HEK293 (cell line): ENCODE results near the gene TMCO5A.

ENCODE experiments used
- CTCF ChIA-PET: fragments of 350-600 bp; formaldehyde crosslinking; extraction: SDS; loops from one replicate; lab custom pipeline; 2021; ENCODE audit warnings: antibody characterized with exemption; lab: Yijun Ruan, JAX
- POLR2A ChIA-PET: fragments of 300-600 bp; formaldehyde crosslinking; extraction: SDS; loops from one replicate; lab custom pipeline; 2020; ENCODE audit warnings: antibody characterized with exemption, inconsistent platforms; lab: Yijun Ruan, JAX
- H3K27ac ChIP-seq: fragments of 200-500 bp; sonication (Bioruptor generic); 2 replicates; pipeline ENCODE4 v1.5.1; 2014; ENCODE audit warnings: low read depth, low read length, control low read depth, inconsistent platforms; ENCODE audit errors: extremely low read depth
- H3K36me3 ChIP-seq, 2 experiments: fragments of 200-500 bp in 1 of 2; sonication (Bioruptor generic) in 1 of 2; 1 replicate in 1 of 2; 2 replicates in 1 of 2; pipeline ENCODE4 v1.5.1; 2014 to 2017; ENCODE audit warnings: inconsistent platforms in 2 of 2, low read length in 2 of 2; ENCODE audit not compliant: control insufficient read depth in 2 of 2, insufficient read depth in 1 of 2
- H3K4me1 ChIP-seq: fragments of 200-500 bp; sonication (Bioruptor generic); 2 replicates; pipeline ENCODE4 v1.5.1; 2014; ENCODE audit warnings: mild to moderate bottlenecking, low read length, inconsistent platforms; ENCODE audit not compliant: control insufficient read depth, insufficient read depth
- H3K4me3 ChIP-seq: 2 replicates; pipeline ENCODE4 v1.5.1; 2011; ENCODE audit warnings: low read depth, mild to moderate bottlenecking, control low read depth, low read length, moderate library complexity
- H3K9me3 ChIP-seq: fragments of 200-500 bp; sonication (Bioruptor generic); 2 replicates; pipeline ENCODE4 v1.5.1; 2014; ENCODE audit warnings: low read depth, low read length, inconsistent platforms; ENCODE audit not compliant: control insufficient read depth, insufficient read depth
- KLF10 ChIP-seq: fragments of 450-650 bp; IDR thresholded peaks from 2 replicates; pipeline ENCODE4 v1.5.1; 2018; ENCODE audit warnings: missing biosample characterization, mild to moderate bottlenecking, missing genetic modification characterization
- PRDM1 ChIP-seq: fragments of 450-650 bp; formaldehyde crosslinking; IDR thresholded peaks from 2 replicates; pipeline ENCODE4; 2016; ENCODE audit warnings: missing biosample characterization, missing genetic modification characterization
- ZBTB21 ChIP-seq: fragments of 450-650 bp; formaldehyde crosslinking; IDR thresholded peaks from 2 replicates; pipeline ENCODE4 v1.5.1; 2017; ENCODE audit warnings: missing biosample characterization, missing genetic modification characterization
- ZNF10 ChIP-seq: fragments of 450-650 bp; formaldehyde crosslinking; IDR thresholded peaks from 2 replicates; pipeline ENCODE4 v1.5.1; 2017; ENCODE audit warnings: missing biosample characterization, missing genetic modification characterization
- ZNF223 ChIP-seq: fragments of 450-650 bp; formaldehyde crosslinking; IDR thresholded peaks from 2 replicates; pipeline ENCODE4 v1.5.1; 2016; ENCODE audit warnings: missing biosample characterization, missing genetic modification characterization
- ZNF266 ChIP-seq: fragments of 450-650 bp; formaldehyde crosslinking; IDR thresholded peaks from 2 replicates; pipeline ENCODE4 v1.5.1; 2016; ENCODE audit warnings: missing biosample characterization, missing genetic modification characterization, low read depth
- ZNF501 ChIP-seq: fragments of 450-650 bp; formaldehyde crosslinking; IDR thresholded peaks from 2 replicates; pipeline ENCODE4 v1.5.1; 2016; ENCODE audit warnings: missing biosample characterization, missing genetic modification characterization
- ZNF510 ChIP-seq: fragments of 450-650 bp; formaldehyde crosslinking; IDR thresholded peaks from 2 replicates; pipeline ENCODE4 v1.5.1; 2018; ENCODE audit warnings: mild to moderate bottlenecking, missing genetic modification characterization, missing biosample characterization; ENCODE audit not compliant: insufficient replicate concordance
- ZNF544 ChIP-seq: fragments of 450-650 bp; formaldehyde crosslinking; IDR thresholded peaks from 2 replicates; pipeline ENCODE4 v1.5.0; 2017; ENCODE audit warnings: missing biosample characterization, missing genetic modification characterization
- ZNF555 ChIP-seq: fragments of 450-650 bp; formaldehyde crosslinking; conservative IDR thresholded peaks from 2 replicates; pipeline ENCODE4 v1.5.1; 2017; ENCODE audit warnings: missing biosample characterization, mild to moderate bottlenecking, missing genetic modification characterization, inconsistent platforms
- ZNF558 ChIP-seq: fragments of 450-650 bp; formaldehyde crosslinking; IDR thresholded peaks from 2 replicates; pipeline ENCODE4 v1.5.1; 2016; ENCODE audit warnings: missing biosample characterization, missing genetic modification characterization
- ZNF670 ChIP-seq: fragments of 450-650 bp; formaldehyde crosslinking; IDR thresholded peaks from 2 replicates; pipeline ENCODE4 v1.5.1; 2016; ENCODE audit warnings: missing biosample characterization, missing genetic modification characterization, low read depth
- ZNF768 ChIP-seq: fragments of 450-650 bp; formaldehyde crosslinking; IDR thresholded peaks from 2 replicates; pipeline ENCODE4 v1.5.1; 2018; ENCODE audit warnings: missing biosample characterization, mild to moderate bottlenecking, missing genetic modification characterization
- TF ChIP-seq, protein P1 (sequence below): fragments of 450-650 bp; formaldehyde crosslinking; IDR thresholded peaks from 2 replicates; pipeline ENCODE4 v1.5.1; 2016; ENCODE audit warnings: missing biosample characterization, missing genetic modification characterization, borderline replicate concordance
- TF ChIP-seq, protein P2 (sequence below): fragments of 450-650 bp; formaldehyde crosslinking; IDR thresholded peaks from 2 replicates; pipeline ENCODE4 v1.5.1; 2016; ENCODE audit warnings: missing biosample characterization, missing genetic modification characterization
- TF ChIP-seq, protein P3 (sequence below): sonication (generic); formaldehyde crosslinking; IDR thresholded peaks from 2 replicates; pipeline ENCODE4 v1.8.1; 2022; ENCODE audit warnings: mild to moderate bottlenecking, moderate library complexity, missing genetic modification reagents
- TF ChIP-seq, protein P4 (sequence below): fragments of 450-650 bp; formaldehyde crosslinking; IDR thresholded peaks from 2 replicates; pipeline ENCODE4 v1.5.1; 2017; ENCODE audit warnings: missing biosample characterization, missing genetic modification characterization
- TF ChIP-seq, protein P5 (sequence below): fragments of 450-650 bp; formaldehyde crosslinking; IDR thresholded peaks from 2 replicates; pipeline ENCODE4 v1.5.1; 2016; ENCODE audit warnings: missing biosample characterization, missing genetic modification characterization

The TMCO5A gene

DNA sequence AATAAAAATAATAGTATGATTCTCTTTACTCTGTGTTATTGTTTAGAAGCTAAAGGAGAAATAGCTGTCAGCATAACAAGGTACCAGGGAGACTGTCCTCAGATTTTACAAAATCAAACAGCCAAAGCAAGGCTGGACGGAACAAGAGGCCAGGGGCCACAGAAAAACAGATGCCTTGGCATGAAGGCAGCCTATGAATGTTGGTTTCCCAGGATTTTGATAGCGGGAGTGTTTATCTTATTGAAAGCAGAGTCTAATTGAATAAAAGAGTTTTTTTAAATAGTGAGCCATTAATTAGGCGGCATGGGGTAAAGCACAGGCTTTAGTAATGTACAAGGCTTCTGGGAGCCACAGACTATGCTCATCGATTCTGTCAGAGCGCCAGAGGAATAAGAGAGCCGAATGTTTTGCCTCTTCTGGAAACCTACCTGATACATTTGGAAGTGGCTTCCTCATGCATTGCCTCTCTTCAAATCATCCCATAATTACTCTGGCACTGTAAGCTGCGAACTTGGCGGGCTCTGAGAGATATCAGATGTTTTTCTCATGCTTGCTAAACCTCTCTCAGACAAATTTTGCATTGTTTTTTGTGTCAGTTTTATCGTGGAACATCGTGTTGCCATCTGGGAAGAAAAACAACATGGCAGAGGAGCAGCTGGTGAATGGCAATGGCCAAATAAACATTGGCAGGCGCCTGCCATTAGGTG is 30.4 kb upstream of the TMCO5A start (continued):
- no peak for TF ChIP-seq ZNF266 (tag by site-specific recombination)
- TF ChIP-seq ZNF670 (tag by site-specific recombination): no peak
- TF ChIP-seq ZNF544 (tag by site-specific recombination): no peak
- no peak for TF ChIP-seq ZBTB21 (tag by site-specific recombination)
- no peak for TF ChIP-seq ZNF510 (tag by site-specific recombination)
- TF ChIP-seq ZNF768: no peak
- TF ChIP-seq, protein P1, sequence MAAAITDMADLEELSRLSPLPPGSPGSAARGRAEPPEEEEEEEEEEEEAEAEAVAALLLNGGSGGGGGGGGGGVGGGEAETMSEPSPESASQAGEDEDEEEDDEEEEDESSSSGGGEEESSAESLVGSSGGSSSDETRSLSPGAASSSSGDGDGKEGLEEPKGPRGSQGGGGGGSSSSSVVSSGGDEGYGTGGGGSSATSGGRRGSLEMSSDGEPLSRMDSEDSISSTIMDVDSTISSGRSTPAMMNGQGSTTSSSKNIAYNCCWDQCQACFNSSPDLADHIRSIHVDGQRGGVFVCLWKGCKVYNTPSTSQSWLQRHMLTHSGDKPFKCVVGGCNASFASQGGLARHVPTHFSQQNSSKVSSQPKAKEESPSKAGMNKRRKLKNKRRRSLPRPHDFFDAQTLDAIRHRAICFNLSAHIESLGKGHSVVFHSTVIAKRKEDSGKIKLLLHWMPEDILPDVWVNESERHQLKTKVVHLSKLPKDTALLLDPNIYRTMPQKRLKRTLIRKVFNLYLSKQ: no peak
- no peak for TF ChIP-seq ZNF558

DNA sequence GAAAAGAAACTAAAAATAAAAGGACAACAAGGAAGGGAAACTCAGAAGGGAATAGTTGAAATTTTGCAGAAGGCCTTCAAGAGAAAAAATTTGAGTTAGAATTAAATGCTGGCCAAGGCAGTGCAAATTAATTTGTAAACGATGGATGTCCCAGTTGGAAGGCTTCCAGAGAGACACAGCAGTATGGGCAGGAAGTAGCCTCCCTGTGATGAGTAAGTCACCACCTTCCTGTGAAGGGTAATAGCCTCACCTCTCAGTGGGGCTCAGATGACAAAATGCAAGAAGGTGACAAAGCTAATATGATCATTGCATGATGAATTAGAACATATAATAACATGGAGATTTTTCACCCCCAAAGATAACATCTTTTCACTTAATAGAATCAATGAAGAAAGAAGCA is 27.3 kb upstream of the TMCO5A start:
- ChIA-PET CTCF (no interaction called here), POLR2A (no interaction called here)
- H3K9me3 ChIP-seq: no peaks in the 10 kb centered on the region
- no peaks in the 10 kb centered on the region for H3K4me1 ChIP-seq
- no peak overlapping the region for H3K27ac ChIP-seq
- H3K36me3 ChIP-seq: no peaks in the 10 kb centered on the region
- H3K4me3 ChIP-seq: no peak overlapping the region
- TF ChIP-seq ZNF223 (no peak), ZNF501 (tag by site-specific recombination) (no peak), ZNF555 (tag by site-specific recombination) (no peak), ZNF10 (tag by site-specific recombination) (no peak), PRDM1 (no peak), KLF10 (tag by site-specific recombination) (no peak)
- TF ChIP-seq, protein P2, sequence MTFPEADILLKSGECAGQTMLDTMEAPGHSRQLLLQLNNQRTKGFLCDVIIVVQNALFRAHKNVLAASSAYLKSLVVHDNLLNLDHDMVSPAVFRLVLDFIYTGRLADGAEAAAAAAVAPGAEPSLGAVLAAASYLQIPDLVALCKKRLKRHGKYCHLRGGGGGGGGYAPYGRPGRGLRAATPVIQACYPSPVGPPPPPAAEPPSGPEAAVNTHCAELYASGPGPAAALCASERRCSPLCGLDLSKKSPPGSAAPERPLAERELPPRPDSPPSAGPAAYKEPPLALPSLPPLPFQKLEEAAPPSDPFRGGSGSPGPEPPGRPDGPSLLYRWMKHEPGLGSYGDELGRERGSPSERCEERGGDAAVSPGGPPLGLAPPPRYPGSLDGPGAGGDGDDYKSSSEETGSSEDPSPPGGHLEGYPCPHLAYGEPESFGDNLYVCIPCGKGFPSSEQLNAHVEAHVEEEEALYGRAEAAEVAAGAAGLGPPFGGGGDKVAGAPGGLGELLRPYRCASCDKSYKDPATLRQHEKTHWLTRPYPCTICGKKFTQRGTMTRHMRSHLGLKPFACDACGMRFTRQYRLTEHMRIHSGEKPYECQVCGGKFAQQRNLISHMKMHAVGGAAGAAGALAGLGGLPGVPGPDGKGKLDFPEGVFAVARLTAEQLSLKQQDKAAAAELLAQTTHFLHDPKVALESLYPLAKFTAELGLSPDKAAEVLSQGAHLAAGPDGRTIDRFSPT: no peak
- TF ChIP-seq, protein P3, sequence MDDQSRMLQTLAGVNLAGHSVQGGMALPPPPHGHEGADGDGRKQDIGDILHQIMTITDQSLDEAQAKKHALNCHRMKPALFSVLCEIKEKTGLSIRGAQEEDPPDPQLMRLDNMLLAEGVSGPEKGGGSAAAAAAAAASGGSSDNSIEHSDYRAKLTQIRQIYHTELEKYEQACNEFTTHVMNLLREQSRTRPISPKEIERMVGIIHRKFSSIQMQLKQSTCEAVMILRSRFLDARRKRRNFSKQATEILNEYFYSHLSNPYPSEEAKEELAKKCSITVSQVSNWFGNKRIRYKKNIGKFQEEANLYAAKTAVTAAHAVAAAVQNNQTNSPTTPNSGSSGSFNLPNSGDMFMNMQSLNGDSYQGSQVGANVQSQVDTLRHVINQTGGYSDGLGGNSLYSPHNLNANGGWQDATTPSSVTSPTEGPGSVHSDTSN: no peak
- TF ChIP-seq, protein P4, sequence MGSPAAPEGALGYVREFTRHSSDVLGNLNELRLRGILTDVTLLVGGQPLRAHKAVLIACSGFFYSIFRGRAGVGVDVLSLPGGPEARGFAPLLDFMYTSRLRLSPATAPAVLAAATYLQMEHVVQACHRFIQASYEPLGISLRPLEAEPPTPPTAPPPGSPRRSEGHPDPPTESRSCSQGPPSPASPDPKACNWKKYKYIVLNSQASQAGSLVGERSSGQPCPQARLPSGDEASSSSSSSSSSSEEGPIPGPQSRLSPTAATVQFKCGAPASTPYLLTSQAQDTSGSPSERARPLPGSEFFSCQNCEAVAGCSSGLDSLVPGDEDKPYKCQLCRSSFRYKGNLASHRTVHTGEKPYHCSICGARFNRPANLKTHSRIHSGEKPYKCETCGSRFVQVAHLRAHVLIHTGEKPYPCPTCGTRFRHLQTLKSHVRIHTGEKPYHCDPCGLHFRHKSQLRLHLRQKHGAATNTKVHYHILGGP (tag by site-specific recombination): no peak
- TF ChIP-seq, protein P5, sequence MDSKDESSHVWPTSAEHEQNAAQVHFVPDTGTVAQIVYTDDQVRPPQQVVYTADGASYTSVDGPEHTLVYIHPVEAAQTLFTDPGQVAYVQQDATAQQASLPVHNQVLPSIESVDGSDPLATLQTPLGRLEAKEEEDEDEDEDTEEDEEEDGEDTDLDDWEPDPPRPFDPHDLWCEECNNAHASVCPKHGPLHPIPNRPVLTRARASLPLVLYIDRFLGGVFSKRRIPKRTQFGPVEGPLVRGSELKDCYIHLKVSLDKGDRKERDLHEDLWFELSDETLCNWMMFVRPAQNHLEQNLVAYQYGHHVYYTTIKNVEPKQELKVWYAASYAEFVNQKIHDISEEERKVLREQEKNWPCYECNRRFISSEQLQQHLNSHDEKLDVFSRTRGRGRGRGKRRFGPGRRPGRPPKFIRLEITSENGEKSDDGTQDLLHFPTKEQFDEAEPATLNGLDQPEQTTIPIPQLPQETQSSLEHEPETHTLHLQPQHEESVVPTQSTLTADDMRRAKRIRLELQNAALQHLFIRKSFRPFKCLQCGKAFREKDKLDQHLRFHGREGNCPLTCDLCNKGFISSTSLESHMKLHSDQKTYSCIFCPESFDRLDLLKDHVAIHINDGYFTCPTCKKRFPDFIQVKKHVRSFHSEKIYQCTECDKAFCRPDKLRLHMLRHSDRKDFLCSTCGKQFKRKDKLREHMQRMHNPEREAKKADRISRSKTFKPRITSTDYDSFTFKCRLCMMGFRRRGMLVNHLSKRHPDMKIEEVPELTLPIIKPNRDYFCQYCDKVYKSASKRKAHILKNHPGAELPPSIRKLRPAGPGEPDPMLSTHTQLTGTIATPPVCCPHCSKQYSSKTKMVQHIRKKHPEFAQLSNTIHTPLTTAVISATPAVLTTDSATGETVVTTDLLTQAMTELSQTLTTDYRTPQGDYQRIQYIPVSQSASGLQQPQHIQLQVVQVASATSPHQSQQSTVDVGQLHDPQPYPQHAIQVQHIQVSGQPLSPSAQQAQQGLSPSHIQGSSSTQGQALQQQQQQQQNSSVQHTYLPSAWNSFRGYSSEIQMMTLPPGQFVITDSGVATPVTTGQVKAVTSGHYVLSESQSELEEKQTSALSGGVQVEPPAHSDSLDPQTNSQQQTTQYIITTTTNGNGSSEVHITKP: no peak
